GM23248 (cell line): Measurements from ENCODE around the gene PAX7.

Source experiments
- EZH2 ChIP-seq: fragments of 200-600 bp; sonication (generic); IDR thresholded peaks from 2 replicates; pipeline ENCODE4 v1.6.1; 2018; ENCODE audit warnings: antibody characterized with exemption, mild to moderate bottlenecking; ENCODE audit not compliant: insufficient read depth, poor library complexity, severe bottlenecking
- EZH2phosphoT487 ChIP-seq: fragments of 200-600 bp; sonication (generic); IDR thresholded peaks from 2 replicates; pipeline ENCODE4 v1.6.1; 2018; ENCODE audit warnings: antibody characterized with exemption, moderate library complexity, mild to moderate bottlenecking, low read depth; ENCODE audit not compliant: insufficient read depth

DNA sequence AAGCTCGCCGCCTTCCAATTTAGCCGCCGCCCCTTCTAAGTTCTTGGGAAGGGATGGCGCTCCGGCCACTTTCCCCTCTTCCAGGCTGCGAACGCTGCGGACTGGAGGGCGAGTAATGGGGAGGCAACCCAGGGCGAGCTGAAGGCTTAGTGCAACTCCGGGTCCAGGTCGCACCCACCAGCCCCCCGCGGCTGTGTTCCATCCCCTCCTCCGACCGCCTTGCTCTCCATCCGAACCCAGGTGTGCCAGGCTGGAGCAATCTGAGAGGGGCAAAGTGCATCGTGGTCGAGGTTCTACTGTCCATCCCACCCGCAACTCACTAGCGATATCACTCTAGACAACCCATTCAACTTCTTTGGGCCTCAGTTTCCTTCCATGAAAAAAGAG is 13.4 kb downstream of the PAX7 start:
- TF ChIP-seq EZH2 = no peak
- no peak for TF ChIP-seq EZH2phosphoT487
